HEK293T (cell line): ENCODE results near the gene HNRNPAB.

Experiments used
- ARNT ChIP-seq: fragments of 450-650 bp; IDR thresholded peaks from 2 replicates; pipeline ENCODE4 v1.6.1; 2017; ENCODE audit warnings: mild to moderate bottlenecking
- BHLHE40 ChIP-seq: fragments of 450-650 bp; IDR thresholded peaks from 2 replicates; pipeline ENCODE4 v1.6.1; 2016; ENCODE audit warnings: mild to moderate bottlenecking, moderate library complexity, borderline replicate concordance
- ELF4 ChIP-seq: fragments of 450-650 bp; IDR thresholded peaks from 2 replicates; pipeline ENCODE4 v1.6.1; 2017; ENCODE audit warnings: antibody characterized with exemption
- FOXA1 ChIP-seq: fragments of 450-650 bp; IDR thresholded peaks from 2 replicates; pipeline ENCODE4 v1.6.1; 2016; ENCODE audit warnings: mild to moderate bottlenecking
- FOXK2 ChIP-seq: fragments of 450-650 bp; IDR thresholded peaks from 2 replicates; pipeline ENCODE4 v1.6.1; 2016; ENCODE audit warnings: mild to moderate bottlenecking
- FOXM1 ChIP-seq: fragments of 450-650 bp; IDR thresholded peaks from 2 replicates; pipeline ENCODE4 v1.6.1; 2017; ENCODE audit warnings: mild to moderate bottlenecking, borderline replicate concordance
- HDGF ChIP-seq: fragments of 450-650 bp; IDR thresholded peaks from 2 replicates; pipeline ENCODE4 v1.6.1; 2017; ENCODE audit warnings: antibody characterized with exemption, borderline replicate concordance
- L3MBTL2 ChIP-seq: fragments of 450-650 bp; conservative IDR thresholded peaks from 2 replicates; pipeline ENCODE4 v1.6.1; 2016; ENCODE audit warnings: mild to moderate bottlenecking
- NFRKB ChIP-seq: fragments of 450-650 bp; IDR thresholded peaks from 2 replicates; pipeline ENCODE4 v1.6.1; 2016; ENCODE audit warnings: mild to moderate bottlenecking, moderate library complexity
- SP1 ChIP-seq: fragments of 450-650 bp; IDR thresholded peaks from 2 replicates; pipeline ENCODE4 v1.6.1; 2017
- SUZ12 ChIP-seq: fragments of 450-650 bp; IDR thresholded peaks from 2 replicates; pipeline ENCODE4 v1.6.1; 2016; ENCODE audit warnings: mild to moderate bottlenecking
- TARDBP ChIP-seq: fragments of 450-650 bp; IDR thresholded peaks from 2 replicates; pipeline ENCODE4 v1.6.1; 2016
- ZNF384 ChIP-seq: fragments of 450-650 bp; IDR thresholded peaks from 2 replicates; pipeline ENCODE4 v1.6.1; 2016
- TF ChIP-seq, protein P1 (sequence below): fragments of 450-650 bp; IDR thresholded peaks from 2 replicates; pipeline ENCODE4 v1.6.1; 2016

DNA sequence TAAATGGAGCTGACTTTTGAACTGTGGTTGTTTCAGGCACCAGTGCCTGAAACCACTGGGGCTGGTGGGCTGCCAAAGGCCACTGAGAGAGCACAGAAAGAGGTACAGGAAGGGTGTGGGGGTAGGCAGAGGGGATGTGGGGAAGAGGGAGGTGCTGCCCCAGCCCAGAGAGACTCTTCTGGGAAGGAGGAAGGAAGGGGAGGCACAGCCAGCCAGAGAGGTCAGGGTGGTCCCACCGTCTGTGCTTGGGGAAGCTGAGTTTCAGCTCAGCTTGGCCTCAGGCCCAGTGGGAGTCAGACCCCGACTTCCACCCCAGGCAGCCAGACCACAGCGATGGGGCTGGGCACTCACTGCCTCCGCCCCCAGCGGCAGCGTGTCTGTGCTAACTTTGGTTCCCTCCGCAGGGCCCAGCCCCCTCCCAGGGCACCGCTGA is 36.9 kb downstream of the HNRNPAB start:
- TF ChIP-seq ZNF384 (no peak), ELF4 (no peak), SP1 (no peak), FOXM1 (no peak), SUZ12 (no peak), TARDBP (no peak), FOXK2 (no peak), L3MBTL2 (no peak), HDGF (no peak), BHLHE40 (no peak), ARNT (no peak), NFRKB (no peak), FOXA1 (no peak)
- TF ChIP-seq, protein P1, sequence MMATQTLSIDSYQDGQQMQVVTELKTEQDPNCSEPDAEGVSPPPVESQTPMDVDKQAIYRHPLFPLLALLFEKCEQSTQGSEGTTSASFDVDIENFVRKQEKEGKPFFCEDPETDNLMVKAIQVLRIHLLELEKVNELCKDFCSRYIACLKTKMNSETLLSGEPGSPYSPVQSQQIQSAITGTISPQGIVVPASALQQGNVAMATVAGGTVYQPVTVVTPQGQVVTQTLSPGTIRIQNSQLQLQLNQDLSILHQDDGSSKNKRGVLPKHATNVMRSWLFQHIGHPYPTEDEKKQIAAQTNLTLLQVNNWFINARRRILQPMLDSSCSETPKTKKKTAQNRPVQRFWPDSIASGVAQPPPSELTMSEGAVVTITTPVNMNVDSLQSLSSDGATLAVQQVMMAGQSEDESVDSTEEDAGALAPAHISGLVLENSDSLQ = no peak
